HG03108 (cell line): ENCODE results near the gene ATP2B3.

Experiments
- ATAC-seq: cut with Tn5 transposase; IDR thresholded peaks from one replicate; pipeline ENCODE4 v1.9.1; 2021; ENCODE audit warnings: moderate library complexity; ENCODE audit not compliant: unreplicated experiment

The ATP2B3 gene

GRCh38 chrX:153507484-153508178 lies 9.8 kb upstream of the ATP2B3 start:
- peak; percentile 88 for ATAC-seq

- no peak for ATAC-seq
Observed at GRCh38 chrX:153509592-153509991, 7.8 kb upstream of the ATP2B3 start.

GRCh38 chrX:153510383-153510782 lies 7.1 kb upstream of the ATP2B3 start:
- no peak for ATAC-seq

GRCh38 chrX:153511784-153512500 lies 5.5 kb upstream of the ATP2B3 start:
- ATAC-seq = no peak

GRCh38 chrX:153512501-153512893 lies 4.9 kb upstream of the ATP2B3 start:
- ATAC-seq = no peak

- no peak for ATAC-seq
Observed at GRCh38 chrX:153513265-153513664, 4.2 kb upstream of the ATP2B3 start.

GRCh38 chrX:153514259-153514658 lies 3.2 kb upstream of the ATP2B3 start:
- ATAC-seq = no peak

GRCh38 chrX:153515435-153515834 lies 2.0 kb upstream of the ATP2B3 start:
- no peak for ATAC-seq

GRCh38 chrX:153516073-153516472 lies 1.4 kb upstream of the ATP2B3 start:
- no peak for ATAC-seq

- ATAC-seq = no peak
Observed at GRCh38 chrX:153517946-153518834, 748 bp downstream of the ATP2B3 start.

- ATAC-seq = no peak
Observed at GRCh38 chrX:153519569-153520286, 2.3 kb downstream of the ATP2B3 start.

- ATAC-seq = no peak
Observed at GRCh38 chrX:153520287-153520917, 3.0 kb downstream of the ATP2B3 start.

GRCh38 chrX:153521034-153521433 lies 3.6 kb downstream of the ATP2B3 start:
- no peak for ATAC-seq

- ATAC-seq = no peak
Observed at GRCh38 chrX:153522259-153522658, 4.8 kb downstream of the ATP2B3 start.

GRCh38 chrX:153523269-153523668 lies 5.8 kb downstream of the ATP2B3 start:
- ATAC-seq = no peak

- ATAC-seq = no peak
Observed at GRCh38 chrX:153524234-153524633, 6.8 kb downstream of the ATP2B3 start.

- ATAC-seq = no peak
Observed at GRCh38 chrX:153525451-153525850, 8.0 kb downstream of the ATP2B3 start.

- ATAC-seq = no peak
Observed at GRCh38 chrX:153526042-153526441, 8.6 kb downstream of the ATP2B3 start.

GRCh38 chrX:153526801-153527200 lies 9.4 kb downstream of the ATP2B3 start:
- ATAC-seq = no peak

- no peak for ATAC-seq
Observed at GRCh38 chrX:153527208-153527607, 9.8 kb downstream of the ATP2B3 start.
